NCI-H1092 (cell line): ENCODE measurements around the gene PIGQ.

ENCODE experiments used
- DNase-seq: peaks from one replicate; lab custom pipeline; 2025; lab: John Stamatoyannopoulos, UW

The PIGQ gene

GRCh38 chr16:567373-568256 lies 2.2 kb upstream of the PIGQ start:
- no peak for DNase-seq

DNA sequence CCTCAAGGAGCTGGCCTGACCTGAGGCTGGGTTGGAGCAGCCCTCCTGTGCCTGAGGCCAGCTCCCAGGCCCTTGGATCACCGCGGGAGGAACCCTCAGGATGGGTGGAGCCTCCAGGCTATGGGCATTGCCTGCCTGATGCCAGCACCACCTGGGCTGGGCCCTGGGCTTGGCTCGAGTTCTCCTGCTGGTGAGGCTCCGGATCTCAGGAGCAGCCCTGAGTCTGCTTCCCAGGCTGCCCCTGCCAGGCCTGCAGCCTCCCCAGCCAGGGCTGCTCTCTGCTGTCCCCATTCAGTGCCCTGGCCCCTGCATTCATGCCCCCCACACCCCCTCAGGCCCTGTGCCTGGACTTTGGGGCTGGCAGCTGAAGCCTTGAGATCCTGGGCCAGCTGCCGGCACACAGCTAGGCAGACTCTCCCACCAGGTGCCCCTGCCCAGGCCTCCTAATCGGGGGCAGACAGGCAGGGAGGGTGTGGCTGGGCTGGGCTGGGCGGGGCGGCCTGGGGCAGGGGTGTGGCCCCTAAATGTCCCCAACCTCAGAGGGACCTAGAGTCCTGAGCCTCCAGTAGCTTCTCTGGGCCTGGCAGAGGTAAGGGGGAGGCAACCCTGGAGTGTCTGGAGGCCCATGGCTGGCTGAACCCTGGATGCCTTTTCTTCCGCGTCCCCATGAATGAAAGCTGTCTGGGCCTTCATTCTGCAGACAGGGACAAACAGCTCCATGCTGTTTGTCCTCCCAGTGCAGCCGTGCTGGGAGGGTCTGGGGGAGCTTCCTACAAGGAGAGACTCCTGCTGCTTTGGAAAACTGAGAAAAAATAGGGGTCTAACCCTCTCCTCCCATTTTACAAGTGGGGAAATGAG lies 1.1 kb upstream of the PIGQ start:
- DNase-seq = no peak

- no peak for DNase-seq
Measured at GRCh38 chr16:572865-573650, 3.3 kb downstream of the PIGQ start.

DNA sequence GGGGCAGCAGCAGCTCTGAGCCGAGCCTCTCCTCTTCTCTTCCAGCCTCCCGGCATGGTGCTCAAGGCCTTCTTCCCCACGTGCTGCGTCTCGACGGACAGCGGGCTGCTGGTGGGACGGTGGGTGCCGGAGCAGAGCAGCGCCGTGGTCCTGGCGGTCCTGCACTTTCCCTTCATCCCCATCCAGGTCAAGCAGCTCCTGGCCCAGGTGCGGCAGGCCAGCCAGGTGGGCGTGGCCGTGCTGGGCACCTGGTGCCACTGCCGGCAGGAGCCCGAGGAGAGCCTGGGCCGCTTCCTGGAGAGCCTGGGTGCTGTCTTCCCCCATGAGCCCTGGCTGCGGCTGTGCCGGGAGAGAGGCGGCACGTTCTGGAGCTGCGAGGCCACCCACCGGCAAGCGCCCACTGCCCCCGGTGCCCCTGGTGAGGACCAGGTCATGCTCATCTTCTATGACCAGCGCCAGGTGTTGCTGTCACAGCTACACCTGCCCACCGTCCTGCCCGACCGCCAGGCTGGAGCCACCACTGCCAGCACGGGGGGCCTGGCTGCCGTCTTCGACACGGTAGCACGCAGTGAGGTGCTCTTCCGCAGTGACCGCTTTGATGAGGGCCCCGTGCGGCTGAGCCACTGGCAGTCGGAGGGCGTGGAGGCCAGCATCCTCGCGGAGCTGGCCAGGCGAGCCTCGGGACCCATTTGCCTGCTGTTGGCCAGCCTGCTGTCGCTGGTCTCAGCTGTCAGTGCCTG lies 4.4 kb downstream of the PIGQ start:
- no peak for DNase-seq

DNA sequence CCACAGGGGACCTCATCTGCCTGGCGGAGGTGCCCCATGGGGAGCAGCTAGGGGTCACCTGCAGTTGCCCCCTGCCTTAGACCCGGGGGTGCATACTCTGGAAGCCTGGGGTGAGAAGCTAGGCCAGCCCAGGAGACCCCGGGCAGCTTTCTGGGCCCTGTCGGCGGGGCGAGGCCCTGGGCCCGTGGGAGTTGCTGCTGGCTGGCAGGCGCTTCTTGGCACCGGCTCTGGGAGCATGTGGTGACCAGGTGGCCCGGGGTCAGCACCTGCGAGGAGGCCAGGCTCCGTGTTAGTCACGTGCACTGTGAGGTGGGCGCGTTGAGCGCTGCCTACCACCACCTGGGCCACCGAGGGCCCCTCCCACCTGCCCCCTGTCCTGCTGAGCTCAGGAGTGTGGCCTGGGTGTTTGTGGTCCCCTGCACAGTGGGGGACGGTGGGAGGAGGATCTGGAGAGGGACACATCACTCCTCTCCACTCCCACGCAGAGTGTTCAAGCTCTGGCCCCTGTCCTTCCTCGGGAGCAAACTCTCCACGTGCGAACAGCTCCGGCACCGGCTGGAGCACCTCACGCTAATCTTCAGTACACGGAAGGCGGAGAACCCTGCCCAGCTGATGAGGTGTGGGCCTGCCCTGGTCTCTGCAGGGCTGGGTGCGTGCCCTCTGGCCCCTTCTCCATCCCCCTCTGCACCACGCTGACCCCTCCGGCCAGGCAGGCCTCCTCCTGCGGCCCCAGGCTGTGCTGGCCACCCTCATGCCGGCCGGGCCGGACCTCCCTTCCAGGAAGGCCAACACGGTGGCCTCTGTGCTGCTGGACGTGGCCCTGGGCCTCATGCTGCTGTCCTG lies 5.8 kb downstream of the PIGQ start:
- DNase-seq = no peak

- no peak for DNase-seq
Measured at GRCh38 chr16:576197-576822, 6.5 kb downstream of the PIGQ start.

GRCh38 chr16:576823-577201 lies 7.0 kb downstream of the PIGQ start:
- no peak for DNase-seq

- no peak for DNase-seq
Measured at GRCh38 chr16:577796-578195, 8.0 kb downstream of the PIGQ start.

- DNase-seq = no peak
Measured at GRCh38 chr16:578232-578869, 8.6 kb downstream of the PIGQ start.

GRCh38 chr16:578870-579405 lies 9.2 kb downstream of the PIGQ start:
- DNase-seq = no peak

GRCh38 chr16:580141-580945 lies 10.6 kb downstream of the PIGQ start:
- no peak for DNase-seq

DNA sequence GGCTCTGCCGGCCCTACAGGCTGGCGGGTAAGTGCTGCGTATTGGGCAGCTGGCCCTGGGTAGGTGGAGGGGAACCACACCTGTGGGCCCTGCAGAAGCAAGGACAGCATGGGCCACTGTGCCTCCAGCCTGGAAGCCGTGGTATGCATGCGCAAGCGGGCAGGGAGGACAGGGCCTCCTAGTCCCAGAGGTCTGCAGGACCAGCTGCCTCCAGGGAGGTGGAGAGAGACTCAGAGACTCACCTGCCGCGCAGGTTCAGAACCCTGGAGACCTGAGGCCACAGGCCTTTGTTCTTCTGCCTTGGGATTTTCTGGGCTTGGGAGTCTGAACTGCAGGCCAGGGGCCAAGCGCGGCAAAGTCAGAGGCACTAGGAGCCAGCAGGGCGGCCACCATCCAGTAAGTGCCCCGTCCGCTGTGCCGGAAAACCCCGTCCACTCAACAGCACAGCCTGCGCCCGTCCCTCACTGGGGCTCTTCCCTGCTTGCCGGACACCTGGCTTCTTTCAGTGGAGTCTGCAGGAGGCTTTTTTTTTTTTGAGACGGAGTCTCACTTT lies 11.3 kb downstream of the PIGQ start:
- DNase-seq = no peak

DNA sequence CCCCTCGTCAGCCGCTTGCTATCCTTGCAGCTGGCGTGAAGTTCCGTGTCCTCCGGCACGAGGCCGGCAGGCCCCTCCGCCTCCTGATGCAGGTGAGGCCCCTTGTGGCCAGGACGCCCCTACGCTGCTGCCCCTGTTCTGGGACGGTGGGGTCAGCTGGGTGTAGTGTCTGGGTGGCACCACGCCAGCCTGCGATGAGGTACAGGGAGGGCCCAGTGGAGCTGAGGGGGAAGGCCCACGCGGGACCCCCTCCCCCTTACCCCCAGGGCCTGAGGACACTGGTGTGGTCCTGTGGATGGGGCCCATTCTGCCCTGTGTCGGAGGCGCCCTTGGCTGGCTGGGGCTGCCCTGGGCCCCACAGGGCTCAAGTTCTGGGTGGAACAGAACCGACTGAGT lies 12.4 kb downstream of the PIGQ start:
- no peak for DNase-seq

- no peak for DNase-seq
Measured at GRCh38 chr16:582614-583331, 13.0 kb downstream of the PIGQ start.

GRCh38 chr16:583470-583814 lies 13.7 kb downstream of the PIGQ start:
- no peak for DNase-seq

GRCh38 chr16:583815-584591 lies 14.2 kb downstream of the PIGQ start:
- peak; percentile 37 for DNase-seq

DNA sequence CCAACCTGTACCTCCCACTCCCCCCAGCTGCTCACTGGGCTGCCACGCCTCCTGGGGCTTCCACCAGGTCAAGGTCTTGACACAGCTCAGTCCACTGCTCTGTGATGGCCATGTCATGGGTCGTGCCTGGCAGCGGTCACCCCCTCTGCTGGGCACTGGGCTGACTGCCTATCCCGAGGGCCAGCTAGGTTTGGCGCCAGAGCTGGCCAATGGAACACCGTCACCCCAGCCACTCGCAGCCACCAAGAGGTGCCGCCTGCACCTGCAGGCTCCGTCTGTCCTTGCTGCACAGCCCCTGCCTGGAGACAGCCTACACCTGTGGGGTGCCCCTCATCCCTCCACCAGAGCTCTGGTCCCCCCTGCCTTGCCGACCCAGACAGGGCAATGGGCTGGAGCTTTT lies 15.6 kb downstream of the PIGQ start:
- DNase-seq = peak; percentile 17
